HG03280 (cell line): ENCODE results near the gene KRT9.
"Not testable (repeated sequence)": the region's sequence is repeated elsewhere in the genome, so short reads cannot be mapped to it uniquely, and the experiment has no call there.

Experiments
- ATAC-seq: cut with Tn5 transposase; IDR thresholded peaks from one replicate; pipeline ENCODE4 v1.9.1; 2021; ENCODE audit warnings: mild to moderate bottlenecking, moderate library complexity; ENCODE audit not compliant: unreplicated experiment

The KRT9 gene

GRCh38 chr17:41606930-41607329, 35.1 kb upstream of the KRT9 start:
- ATAC-seq: not testable (repeated sequence)

DNA sequence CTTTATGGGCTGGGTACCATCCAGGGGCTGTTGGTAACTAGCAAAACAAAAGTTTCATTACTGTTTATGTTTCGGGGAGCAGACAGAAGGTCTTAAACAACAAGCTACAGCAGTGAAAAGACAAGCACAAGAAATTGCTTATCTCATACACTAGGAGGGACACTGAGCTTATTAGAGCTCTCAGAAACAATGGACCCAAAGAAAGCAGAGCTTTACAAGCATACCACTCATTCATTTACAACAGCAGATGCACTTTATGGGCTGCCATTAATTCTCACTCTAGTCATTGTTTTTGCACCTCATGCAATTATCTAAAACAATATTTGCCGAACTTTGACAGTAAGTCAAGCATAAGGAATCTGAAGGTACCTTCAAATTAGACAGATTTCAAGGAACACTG, 30.7 kb upstream of the KRT9 start:
- no peak for ATAC-seq

DNA sequence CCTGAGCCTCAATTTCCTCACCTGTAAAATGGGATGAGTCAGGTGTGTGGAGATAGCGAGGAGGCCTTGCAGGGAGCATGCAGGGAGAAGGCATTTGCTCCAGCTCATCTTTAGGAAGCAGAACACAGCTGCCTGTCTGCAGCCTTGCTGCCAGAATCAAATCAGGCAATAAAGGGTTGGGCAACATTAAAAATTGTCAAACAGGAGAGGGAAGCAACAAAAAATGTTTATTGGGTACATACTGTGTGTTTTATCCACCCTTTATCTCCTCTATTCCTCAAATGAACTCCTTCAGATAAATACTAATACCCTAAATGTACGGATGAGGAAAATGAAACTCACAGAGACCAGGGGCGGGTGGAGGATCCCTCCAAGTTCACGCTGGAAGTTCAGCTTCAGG, 28.5 kb upstream of the KRT9 start:
- no peak for ATAC-seq

- no peak for ATAC-seq
Measured at GRCh38 chr17:41599680-41600079, 27.8 kb upstream of the KRT9 start.

GRCh38 chr17:41595585-41595984, 23.7 kb upstream of the KRT9 start:
- no peak for ATAC-seq

DNA sequence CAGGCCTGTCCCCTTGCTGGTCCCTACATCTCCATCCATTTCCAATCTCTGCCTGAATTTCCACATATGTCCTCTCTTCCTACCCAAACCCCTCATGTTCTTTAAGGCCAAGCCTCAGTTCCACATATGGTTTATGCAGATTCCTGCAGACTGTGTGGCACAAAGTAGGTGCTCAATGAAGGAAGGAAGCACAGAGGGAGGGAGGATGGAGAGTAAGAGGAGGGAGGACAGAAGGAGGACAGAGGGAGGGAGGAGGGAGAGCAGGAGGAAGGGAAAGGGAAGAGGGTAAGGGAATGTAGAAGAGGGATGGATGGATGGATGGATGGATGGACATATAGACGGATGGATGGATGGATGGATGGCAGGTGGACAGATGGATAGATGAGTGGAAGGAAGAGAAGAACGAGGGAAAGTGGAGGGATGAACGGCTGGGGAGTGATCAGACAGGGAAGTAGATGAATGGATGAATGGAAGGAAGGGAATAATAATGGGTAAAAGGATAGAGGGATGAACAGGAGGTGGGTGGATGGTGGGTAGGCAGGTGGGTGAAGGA, 22.6 kb upstream of the KRT9 start:
- ATAC-seq: no peak

GRCh38 chr17:41593306-41593981, 21.6 kb upstream of the KRT9 start:
- no peak for ATAC-seq

DNA sequence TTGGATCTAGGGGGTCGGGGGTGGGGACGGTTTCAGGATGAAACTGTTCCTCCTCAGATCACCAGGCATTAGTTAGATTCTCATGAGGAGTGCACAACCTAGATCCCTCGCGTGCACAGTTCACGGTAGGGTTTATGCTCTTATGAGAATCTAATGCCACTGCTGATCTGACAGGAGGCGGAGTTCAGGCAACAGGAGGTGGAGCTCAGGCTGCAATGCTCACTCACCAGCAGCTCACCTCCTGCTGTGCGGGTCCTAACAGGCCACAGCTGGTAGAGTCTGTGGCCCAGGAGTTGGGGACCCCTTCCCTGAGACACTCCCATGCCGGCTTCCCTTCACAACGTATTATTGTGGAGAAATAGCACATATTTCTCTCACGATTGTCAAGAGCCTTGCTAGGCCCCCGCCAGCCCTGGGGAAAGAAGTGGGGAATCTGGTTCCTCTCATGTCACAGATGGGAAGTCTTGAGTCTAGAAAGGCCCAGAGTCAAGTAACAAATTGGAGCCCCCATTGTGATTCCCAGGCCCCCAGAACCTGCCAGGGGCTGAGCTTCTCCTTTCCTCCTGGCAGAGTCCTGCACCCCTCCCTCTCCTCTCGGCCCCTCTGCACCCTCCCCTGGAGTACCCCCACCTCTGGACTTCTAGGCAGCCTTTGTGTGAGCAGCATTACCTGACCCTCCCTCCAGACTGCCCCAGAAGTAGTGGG, 20.9 kb upstream of the KRT9 start:
- no peak for ATAC-seq

DNA sequence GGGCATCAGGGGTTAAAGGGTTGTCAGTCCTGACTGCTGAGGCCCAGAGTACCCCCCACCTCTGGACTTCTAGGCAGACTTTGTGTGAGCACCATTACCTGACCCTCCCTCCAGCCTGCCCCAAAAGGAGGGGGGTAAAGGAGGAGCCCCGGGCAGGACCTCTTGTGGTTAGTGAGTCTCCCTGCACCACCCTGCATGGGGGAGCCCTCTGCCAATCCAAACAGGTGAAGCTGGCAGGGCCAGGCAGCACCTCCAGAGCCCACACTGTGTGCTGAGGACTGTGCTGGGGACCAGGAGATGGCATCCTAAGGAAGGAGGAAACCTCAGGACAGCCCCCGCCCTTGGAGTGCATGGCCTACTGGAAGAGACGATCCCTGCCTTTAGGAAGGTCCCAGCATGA, 17.4 kb upstream of the KRT9 start:
- ATAC-seq: no peak

DNA sequence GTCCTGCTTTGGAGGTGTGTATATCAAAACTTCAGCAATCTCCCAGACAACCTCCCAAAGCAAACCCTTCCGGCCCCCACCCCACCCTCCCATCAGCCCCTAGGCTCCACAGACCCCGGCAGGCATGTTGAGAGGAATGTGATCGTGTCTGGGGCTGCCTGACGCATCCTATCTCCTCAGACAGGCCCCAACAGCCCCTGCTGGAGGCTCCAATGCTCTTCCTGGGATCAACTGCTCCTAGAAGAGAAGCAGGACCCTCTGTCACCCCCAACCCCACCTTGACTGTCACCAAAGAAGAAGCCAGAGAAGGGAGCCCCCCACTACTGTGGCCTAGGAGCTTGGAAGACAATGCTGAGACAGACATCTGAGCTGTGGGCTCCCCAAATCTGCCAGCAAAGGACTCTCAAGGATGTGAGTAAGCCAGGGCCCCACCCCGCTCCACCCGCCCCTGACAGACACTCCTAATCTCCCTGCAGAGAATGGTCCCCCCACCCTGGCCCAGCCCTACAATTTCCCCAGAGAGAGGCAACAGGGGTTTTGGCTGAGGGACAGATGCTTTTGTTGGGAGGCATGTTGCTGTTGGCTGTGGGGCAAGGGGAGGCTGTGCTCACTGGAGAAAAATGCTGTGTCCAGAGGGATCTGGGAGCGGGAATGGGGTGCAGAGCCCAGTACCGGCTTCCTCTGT, 16.4 kb upstream of the KRT9 start:
- ATAC-seq: no peak

GRCh38 chr17:41586863-41587495, 15.1 kb upstream of the KRT9 start, which contains the start of gene KRT14:
Gene KRT14, minus strand, starts transcription at chr17:41586895. Its CDS starts 61 bp downstream, at chr17:41586834.
- ATAC-seq: no peak

- ATAC-seq: no peak
Measured at GRCh38 chr17:41585301-41586056, 13.6 kb upstream of the KRT9 start.

DNA sequence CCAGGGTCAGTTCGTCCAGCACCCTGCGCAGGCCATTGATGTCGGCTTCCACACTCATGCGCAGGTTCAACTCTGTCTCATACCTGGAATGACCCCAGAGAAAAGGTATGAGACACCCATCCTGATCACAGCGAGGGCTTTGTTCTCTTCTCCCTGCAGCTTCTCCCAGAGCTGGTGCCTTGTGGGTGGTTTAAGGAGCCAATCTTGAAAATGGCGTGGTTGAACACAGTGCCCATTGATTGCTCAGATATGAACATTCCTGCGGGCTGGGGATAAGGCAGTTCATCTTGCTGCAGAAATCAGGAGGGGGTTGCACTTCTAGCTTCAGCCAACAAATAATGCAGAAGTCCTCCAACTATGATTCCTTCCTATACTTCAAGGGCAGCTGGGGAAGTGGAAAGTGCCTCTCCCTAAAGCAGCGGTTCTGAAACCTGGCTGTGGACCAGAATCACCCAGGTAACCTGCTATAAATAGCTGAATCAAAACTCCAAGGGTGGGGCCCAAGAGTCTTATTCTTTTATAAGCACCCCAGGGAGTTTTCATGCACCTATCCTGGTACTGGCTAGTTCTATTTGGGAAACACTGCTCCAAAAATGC, 12.6 kb upstream of the KRT9 start:
- ATAC-seq: not testable (repeated sequence)

DNA sequence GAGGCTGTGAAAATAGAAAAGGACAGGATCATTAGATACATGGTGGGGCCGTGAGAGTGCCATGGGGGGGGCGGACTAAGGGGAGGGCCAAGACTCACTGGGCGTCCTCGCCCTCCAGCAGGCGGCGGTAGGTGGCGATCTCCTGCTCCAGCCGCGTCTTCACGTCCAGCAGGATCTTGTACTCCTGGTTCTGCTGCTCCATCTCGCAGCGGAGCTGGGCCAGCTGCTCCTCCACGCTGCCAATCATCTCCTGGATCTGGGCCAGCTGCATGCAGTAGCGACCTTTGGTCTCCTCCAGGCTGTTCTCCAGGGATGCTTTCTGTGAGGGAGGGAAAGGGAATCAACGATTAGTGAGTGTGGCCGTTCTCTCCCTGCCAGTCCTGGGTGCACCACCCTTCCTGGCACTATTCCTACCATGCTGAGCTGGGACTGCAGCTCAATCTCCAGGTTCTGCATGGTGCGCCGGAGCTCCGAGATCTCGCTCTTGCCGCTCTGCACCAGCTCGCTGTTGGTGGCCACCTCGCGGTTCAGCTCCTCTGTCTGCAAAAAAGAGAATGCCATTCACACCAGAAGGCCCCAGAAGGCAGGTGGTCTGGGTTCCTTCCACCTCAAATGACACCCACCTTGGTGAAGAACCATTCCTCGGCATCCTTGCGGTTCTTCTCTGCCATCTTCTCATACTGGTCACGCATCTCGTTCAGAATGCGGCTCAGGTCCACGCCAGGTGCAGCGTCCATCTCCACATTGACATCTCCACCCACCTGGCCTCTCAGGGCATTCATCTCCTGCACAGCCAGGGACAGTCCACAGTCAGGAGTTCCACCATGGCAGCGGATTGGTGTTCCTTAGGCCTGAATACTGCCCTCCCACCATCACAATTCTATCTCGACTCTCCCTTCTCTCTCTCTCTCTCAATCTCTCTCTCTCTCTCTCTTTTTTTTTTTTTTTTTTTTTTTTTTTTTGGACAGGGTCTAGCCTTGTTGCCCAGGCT, 11.6 kb upstream of the KRT9 start:
- ATAC-seq: no peak

GRCh38 chr17:41582061-41582968, 10.5 kb upstream of the KRT9 start:
- ATAC-seq: not testable (repeated sequence)

DNA sequence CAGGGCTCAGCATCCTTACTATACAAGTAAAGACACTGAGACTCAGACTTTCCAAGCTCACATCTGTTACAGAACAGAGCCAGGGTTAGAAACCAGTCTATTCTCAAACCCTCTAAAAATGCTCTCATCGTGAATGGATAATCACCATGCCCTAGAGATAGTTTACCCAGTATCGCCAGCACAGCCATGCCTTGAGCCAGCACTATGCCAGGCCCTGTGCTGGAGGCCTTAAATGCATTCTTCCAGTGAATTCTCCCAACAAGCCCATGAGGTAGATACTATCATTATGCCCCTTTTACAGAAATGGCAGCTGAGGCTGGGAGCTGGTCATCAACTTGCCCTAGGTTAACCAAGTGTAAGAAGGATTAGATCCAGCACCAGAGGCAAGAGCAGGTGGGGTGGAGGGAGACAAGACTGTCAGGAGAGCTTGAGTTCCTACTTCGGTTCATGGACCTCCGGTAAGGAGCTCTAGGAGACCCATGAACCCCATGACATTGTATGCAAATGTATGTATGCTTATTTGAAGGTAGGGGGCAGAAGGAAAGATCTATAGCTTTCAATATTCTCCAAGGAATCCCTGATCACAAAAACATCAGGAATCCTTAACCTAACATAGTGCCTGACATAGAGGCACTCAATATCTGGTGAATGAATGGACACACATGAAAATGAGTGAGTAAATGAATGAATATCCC, 9.7 kb upstream of the KRT9 start:
- ATAC-seq: no peak

- no peak for ATAC-seq
Measured at GRCh38 chr17:41580687-41581365, 9.0 kb upstream of the KRT9 start.
